ENCODE measurements around the gene IL17REL.

IL17REL gene

DNA sequence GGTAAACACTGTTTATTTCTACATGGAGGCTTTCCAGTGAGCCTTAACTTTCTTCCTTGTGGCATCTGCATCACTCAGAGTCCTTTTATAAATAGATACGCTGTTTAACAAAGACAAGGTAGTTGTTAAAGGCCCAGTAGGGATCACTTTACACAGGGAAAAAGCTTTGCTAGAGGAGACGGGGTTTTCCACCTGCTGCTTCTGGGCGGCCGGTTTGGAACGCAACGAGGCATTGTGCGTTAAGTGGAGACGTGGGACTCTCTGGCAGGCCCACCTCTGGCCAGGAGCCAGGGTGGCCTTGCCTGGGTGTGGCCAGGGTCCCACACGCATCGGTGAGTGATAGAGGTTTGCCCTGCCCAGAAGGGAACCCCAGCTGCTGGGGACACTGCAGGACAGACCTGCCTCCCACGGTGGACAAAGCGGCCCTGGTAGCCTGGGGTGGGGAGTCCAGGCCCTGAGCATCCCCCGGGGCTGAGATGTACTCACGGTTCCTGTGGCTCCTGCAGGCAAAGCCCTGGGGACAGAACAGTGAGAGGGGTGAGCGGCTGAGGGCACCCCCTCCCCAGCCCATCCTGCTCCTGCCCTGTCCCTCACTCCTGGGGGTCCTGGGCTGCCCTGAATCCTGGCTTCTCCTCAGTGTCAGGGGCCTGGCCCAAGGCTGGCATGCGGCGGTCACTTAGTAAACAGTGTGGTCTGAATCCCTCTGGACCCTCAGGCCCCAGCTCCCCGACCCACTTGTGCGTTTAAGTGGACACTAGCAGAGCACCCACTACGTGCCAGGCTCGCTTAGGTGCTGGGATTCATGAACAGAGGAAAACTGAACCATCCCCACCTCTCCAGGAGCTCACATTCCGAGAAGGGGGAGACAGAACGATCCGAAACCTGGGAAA lies 4.2 kb downstream of the IL17REL start:
- no peak for DNase-seq (ENCODE audit: low read depth in 1 of 2, low spot score in 1 of 2)

DNA sequence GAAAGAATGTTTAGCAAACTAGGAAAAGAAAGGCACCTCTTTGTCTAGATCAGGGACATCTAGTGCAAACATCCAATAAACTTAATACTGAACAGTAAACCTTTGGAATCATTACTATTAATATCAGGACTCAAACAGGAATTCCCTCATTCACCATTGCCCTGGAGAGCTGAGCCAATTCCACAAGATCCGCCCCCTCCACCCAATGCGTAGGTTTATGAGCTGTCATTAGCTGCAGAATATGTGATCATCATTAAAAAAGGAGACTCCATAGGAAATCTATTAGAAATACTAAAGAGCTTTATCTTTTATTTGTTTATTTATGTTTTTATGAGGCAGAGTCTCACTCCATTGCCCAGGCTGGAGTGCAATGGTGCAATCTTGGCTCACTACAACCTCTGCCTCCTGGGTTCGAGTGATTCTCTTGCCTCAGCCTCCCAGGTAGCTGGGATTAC lies 5.5 kb downstream of the IL17REL start:
- no peak for DNase-seq (ENCODE audit: low read depth in 1 of 2, low spot score in 1 of 2)

DNA sequence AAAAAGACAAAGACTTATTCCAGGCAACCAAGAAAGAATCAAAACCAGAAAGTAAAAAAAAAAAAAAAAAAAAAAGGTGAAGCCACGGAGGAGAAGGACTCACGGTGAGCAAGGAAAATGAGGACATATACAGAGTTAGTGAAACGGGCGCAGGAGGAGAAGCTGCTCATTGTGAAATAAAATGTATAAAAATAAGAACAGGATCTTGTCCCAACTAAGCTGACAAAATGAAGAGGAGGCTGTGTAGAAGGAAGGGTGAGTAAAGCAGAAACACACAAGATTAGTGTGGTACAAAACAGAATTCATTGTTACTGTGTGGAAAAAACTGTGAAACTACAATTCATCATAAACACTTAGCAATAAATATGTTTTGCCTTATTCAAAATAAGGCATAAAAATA lies 7.6 kb downstream of the IL17REL start:
- DNase-seq (ENCODE audit: low read depth in 1 of 2, low spot score in 1 of 2), result no peak

DNA sequence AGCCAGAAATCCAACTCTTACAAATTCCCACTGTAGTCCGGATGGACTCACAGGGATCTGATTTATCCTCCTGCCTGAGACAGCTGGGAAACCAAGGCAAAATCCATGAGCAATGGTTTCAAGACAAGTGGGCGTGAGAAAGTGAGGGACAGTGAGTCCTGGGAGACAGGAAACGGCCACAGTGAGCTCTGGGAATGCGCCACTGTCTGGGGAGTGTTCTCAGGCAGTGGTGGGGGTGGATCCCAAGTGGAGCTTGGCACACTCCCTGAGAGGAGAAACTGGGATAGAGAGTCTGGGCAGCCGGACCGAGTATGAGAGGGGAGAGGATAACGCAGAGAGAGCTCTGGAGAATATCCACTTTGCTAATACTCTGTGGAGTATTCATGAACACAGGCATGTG lies 9.8 kb downstream of the IL17REL start:
- no peak for DNase-seq (ENCODE audit: low read depth in 1 of 2, low spot score in 1 of 2)

DNA sequence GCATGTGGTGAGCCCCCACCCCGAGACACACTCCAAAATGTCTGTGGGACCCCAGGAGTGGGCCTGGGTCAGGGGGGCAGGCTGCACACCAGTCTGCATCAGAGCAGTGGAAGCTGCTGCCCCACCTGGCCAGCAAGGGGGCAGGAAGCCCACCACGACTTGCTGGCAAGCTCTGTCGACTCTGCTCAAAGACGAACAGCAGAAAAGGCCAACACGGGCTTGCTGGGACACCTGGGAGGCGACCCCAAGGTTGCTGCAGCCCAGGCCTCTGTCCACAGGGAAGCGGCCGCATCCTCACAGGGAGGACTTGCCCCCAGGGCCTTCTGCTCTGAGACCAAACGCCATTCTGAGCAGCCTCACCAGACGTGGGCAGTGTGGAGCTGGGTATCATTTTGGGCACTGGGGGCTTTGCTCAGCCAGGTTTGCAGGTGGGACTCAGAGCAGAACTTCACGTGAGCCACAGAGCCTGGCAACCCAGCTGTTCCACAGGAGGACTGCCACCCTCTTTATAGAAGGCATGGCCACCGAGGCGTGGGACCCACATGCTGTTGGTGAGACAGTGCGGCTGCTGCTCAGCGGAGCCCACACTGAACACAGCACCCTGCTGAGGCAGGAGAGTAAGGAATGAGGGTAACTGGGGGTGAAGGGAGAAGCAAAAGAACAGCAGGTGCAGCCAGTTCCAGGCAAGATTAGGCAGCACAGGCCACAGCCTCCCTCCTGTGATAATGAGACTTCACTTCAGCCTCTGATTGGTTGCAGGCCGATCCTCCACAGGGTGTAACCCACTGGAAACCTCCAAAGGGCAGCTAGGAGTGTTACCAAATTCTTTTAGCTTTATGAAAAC lies 11.0 kb downstream of the IL17REL start:
- no peak for DNase-seq (ENCODE audit: low read depth in 1 of 2, low spot score in 1 of 2)

DNA sequence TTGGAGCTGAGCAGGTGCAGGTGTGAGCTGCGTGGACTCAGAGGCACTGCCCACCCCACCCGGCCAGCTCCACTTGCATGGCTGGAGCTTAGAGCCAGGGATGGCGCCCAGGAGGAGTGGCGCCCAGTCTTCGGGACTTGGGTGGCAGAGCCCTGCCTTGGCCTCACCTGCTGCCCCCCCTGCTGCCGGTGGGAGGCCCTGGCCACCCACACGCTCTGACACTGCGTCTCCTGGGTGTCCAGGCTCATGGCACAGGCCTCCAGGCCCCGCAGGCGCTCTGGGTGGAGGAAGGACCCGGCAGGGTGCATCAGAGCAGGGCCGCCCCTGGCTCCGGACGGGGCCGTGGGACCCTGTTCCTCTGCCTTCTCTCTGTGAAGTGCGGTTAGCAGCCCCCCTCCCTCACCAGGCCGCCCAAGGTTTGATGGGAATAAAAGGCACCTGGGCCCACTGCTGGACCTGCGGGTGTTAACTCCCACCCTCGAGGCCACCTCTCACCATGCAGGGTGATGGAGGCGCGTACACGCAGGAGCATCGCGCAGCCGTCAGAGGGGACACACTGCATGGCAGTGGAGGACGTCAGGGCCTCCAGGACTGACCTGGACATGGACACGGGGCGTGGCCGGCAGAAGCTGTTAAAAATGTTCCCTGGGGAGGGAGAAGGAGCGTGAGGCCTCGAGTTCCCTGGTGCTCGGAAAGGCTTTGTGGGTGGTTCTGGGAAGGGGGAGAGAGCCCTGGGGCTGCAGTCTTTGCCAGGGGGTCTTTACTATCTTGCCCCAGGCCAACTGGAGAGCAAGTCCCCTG lies 11.8 kb downstream of the IL17REL start:
- no peak for DNase-seq (ENCODE audit: low read depth in 1 of 2, low spot score in 1 of 2)

DNA sequence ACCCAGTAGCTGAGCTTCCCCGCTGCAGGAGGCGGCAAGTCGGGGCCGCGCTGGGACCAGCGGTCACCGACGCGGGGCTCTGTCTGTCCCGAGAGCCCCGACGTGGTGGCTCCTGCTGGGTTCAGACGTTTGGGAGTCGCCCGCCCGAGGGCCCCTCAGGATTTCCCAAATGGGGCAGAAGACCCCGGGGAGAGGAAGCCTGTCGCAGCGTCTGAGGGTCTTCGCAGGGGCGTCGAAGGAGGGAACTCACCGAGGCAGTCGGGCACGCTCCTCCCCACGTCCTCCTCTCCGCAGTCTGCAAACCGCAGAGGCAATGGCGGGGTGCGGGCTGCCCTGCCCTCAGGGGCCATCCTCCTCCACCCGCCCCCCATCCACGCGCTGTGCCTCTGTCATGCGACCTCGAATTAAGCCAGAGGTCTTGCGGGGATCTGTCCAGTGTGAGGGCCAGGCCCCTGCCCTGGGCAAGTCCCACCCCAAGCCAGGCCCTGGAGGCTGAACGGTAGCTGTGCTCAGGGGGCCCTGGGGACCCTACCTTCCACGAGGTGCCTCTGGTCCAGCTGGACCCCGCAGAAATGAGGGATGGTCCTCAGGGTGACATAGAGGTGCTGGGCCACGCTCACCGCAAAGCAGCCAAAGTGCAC lies 12.5 kb downstream of the IL17REL start:
- DNase-seq (ENCODE audit: low read depth in 1 of 2, low spot score in 1 of 2), result no peak

DNA sequence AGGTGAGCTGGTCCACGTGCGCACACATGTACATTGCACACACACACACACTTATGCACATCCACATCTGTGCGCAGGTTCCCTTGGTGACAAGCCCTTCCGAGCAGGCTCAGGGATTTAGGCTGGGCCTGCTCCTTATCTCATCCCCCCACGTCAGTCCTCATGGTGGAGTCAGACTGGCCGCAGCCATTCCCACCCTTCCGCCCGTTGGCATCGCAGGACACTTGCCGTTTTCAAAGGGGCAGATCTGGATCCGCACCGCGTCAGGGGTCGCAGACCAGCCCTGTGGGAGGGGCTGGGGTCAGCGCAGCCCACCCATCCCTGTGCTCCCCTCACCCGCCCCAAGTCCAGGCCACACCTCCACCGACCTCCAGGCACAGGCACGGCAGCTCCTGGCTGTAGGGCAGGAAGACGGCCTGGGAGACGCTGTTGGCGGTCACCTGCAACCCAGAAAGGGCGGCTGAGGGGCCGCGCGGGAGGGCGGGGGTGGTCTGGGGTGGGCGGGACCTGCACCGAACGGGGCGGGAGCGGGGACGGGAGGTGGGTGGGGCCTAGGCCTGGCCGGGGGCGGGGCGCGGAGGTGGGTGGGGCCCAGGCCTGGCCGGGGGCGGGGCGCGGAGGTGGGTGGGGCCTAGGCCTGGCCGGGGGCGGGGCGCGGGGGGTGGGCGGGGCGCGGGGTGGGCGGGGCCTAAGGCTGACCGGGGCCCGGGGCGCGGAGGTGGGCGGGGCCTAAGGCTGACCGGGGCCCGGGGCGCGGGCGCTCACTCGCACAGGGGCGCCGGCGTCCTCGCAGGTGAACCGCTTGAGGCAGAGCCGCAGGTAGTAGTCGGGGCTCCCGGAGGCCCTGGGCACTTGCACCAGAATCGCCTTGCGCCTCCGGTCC lies 13.3 kb downstream of the IL17REL start:
- no peak for DNase-seq (ENCODE audit: low read depth in 1 of 2, low spot score in 1 of 2)

DNA sequence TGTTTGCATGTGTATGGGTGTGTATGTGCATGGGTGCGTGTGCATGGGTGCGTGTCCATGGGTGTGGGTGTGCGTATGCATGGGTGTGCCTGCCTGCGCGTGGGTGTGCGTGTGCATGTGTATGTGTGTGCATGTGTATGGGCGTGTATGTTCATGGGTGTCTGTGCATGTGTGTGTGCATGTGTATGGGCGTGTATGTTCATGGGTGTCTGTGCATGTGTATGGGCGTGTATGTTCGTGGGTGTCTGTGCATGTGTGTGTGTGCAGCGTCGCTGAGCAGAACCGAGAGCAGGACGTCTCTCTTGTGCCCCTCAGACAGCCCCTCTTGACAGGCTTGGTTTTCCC lies 13.9 kb downstream of the IL17REL start:
- no peak for DNase-seq (ENCODE audit: low read depth in 1 of 2, low spot score in 1 of 2)

DNA sequence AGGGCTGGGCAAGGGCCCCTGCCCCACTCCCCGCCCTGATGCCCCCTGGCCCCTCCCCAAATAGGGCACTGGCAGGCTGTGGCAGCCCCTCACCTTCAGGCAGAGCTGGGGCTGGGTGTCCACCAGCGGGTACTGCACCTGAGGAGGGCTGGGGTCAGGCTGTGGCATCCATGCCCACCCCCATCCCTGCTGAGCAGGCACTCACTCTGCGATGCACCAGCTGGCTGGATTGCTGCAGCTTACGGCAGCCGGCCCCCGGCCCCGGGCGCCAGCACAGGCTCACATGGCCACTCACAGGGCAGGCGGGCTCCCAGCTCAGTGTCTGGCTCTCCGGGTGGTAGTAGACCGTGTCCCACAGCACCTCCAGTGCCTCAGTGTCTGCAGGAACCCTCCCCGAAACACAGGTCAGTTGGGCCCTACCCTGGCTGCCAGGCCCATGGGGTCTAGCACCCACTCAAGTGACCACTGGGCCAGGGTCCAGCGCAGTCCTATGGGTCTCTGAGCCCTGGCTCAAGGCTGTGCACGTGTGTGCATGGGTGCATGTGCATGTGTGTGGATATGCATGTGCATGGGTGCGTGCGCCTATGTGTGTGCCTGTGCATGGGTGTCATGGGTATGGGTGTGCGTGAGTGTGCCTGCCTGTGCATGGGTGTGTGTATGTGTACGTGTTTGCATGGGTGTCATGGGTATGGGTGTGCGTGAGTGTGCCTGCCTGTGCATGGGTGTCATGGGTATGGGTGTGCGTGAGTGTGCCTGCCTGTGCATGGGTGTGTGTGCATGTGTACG lies 14.4 kb downstream of the IL17REL start:
- DNase-seq (ENCODE audit: low read depth in 1 of 2, low spot score in 1 of 2), result no peak

DNA sequence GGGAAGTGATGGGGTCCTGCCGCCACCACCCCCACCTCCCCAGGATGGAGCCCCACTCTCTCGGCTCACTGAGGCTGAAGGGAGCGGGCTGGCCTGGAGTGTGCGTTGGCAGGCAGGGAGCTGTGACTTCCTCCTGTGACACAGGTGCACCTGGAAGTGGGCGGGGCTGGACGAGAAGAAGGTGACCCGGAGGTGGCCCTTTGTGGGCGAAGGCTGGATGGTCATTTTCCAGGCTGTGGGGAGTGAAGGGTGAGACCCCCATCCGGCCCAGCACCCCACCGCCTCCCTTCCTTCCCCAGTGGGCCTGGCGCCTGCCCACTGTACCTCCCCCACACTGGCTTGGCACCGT lies 15.3 kb downstream of the IL17REL start:
- no peak for DNase-seq (ENCODE audit: low read depth in 1 of 2, low spot score in 1 of 2)

DNA sequence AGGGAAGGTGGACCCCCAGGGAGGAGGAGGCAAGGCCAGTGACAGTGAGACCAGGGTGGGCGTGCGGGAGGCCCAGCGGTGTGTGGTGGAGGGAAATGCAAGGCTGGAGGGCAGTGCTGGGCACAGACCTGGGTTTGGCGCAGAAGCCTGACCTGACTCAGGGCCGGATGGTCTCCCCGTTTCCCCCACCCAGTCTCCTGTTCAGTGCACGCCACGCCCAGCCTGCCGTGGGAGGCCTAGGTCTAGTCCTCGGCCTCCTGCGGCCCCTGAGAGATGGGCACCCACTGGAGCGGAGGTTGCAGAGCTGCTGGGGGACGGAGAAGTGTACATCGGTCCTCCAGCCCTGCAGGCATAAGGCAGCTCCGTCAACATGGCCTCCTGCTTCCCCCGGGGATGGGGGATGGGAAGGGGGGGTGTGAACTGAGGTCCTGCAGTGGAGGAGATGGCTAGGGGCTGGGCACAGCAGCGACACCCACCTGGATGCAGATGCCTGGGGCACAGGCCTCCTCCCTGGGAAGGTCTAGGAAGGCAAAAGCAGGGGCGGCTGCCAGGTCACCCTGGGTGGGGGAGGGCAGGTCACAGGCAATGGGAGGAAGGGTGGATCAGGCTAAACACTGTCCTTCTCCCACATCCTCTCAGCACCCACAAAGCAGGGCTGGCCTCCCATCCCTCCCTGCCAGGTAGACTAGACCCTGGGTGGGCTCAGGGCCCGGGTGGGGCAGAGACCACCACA lies 15.9 kb downstream of the IL17REL start:
- no peak for DNase-seq (ENCODE audit: low read depth in 1 of 2, low spot score in 1 of 2)

DNA sequence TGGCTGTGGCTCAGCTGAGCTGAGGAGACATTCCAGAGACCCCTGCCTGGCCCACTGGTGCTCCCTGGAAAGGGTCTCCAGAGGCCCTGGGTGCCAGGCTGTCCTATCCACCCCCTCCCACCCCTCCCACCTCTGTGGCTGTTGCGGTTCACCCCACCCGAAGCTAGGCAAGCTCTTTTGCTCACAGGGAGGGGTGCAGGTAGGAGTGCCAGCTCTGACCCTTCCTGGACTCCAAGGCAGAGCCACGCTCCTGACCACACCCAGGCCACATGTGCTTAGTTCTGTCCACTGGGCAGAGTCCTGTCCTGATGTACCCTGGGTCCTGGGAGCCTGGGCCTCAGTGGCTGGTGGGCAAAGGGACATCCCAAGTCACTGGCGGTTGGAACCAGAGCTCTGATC lies 16.4 kb downstream of the IL17REL start:
- no peak for DNase-seq (ENCODE audit: low read depth in 1 of 2, low spot score in 1 of 2)

DNA sequence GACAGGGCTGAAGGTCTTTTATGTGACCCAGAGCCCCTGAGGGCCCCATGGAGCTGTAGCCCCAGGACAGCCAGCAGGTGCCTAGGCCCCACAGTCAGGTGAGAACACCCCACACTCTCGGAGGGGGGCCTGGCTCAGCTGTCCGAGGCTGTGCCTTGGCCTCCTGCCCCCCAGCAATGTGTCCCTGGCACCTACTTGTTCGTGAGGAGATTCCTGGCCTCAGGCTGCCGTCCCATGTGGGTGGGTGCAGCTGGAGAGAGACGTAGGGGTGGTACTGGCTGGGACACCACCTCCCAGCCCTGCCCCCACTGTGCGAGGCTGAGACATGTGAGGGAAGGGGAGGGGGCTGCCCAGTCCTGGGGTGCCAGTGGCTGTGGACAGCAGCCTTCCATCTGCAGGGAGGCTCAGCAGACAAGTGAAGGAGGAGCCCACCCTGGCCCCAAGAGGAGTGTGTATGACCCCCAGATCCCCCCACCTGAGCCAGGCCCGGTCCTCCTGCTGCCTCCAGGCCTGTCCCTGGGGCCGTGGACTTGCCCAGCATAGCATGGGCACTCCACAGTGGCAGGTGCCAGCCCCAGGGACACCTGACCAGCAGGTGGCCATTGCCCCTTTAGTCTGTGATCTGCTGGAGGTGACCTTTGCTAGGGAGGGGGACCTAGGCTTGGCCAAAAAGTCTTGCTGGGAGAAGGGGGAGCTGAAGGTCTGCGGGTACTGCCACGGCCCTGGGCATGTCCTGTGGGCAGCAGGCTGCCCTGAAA lies 17.0 kb downstream of the IL17REL start:
- DNase-seq (ENCODE audit: low read depth in 1 of 2, low spot score in 1 of 2), result no peak

DNA sequence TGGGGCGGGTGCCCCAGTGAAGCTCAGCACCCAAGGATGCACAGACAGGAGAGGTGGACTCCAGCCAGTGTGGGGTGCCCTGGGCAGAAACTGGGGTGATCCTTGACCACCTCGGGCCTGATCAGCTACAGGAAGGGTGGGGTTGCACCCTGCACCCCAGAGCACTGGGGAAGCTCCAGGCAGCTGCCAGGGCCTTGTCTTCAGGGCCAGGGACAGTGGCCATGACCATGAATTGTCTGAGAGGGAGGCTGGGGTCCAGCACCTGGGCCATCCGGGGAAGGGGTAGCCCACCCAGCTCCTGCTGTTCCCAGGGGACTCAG lies 17.6 kb downstream of the IL17REL start:
- no peak for DNase-seq (ENCODE audit: low read depth in 1 of 2, low spot score in 1 of 2)

DNA sequence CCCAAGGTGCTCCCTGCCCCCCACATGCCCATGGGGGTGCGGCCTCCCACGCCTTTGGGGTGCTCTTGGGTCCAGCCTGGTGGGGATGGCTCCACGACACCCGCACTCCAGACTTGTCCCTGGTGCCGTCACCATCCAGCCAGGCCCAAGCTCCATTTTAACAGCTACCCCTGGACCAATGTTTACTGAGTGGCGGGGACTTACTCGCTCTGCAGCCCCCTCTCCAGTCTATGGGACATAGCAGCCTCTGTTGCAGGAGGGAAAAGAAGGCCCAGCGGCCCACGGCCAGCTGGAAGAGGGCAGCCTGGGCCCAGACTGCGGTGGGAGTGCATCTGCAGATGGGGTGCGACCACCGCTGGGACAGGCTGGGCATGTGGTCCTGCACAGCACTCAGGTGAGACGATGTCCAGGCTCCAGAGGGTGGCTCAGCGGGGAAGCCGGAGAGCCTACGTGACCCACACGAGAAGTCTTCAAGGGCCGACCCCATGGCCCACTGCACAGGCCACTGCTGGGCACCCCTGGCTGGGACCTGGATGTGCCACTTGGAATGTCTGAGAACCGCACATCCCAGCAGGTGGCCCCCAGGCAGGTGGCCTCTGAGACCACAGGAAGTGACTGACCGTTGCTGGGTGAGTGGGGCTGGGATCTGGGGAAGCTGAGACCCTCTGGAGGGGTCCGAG lies 18.1 kb downstream of the IL17REL start:
- DNase-seq (ENCODE audit: low read depth in 1 of 2, low spot score in 1 of 2), result no peak

DNA sequence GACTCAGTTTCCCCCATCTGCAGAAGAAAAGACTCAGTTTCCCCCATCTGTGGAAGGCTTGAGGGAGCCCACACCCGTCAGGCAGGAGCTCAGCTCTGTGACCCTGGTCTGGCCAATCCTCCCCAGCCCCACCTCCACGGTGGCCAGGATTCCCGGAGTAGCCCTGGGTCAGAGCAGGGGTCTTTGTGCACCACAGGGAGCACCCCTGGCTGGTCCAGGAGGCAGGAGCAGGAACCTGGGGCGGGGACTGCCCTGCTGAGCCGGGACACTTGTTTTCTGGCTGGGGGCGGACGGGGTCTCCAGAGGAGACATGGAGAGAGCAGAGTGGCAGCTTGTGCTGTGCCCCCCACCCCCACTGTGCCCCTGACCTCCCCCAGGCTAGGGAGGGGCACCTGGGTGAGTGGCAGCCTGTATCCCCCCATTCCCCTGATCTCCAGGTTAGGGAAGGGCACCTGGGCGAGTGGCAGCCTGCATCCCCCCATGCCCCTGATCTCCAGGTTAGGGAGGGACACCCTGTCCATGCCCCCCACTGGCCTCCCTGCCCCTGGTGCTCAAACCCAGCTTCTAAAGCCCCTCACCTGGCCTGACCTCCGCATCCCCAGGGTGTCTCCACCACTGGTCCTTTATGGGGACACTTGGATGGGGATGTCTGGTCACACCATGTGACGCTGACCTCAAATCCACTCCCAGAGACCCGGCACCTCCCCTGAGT lies 18.8 kb downstream of the IL17REL start:
- DNase-seq (ENCODE audit: low read depth in 1 of 2, low spot score in 1 of 2), result no peak
